Measurements from ENCODE around the gene ANLN.
A peak's percentile ranks its signal among the peaks of the same experiment; 100 is the strongest.
"Not testable (repeated sequence)": the region's sequence is repeated elsewhere in the genome, so short reads cannot be mapped to it uniquely, and the experiment has no call there.

Gene ANLN

DNA sequence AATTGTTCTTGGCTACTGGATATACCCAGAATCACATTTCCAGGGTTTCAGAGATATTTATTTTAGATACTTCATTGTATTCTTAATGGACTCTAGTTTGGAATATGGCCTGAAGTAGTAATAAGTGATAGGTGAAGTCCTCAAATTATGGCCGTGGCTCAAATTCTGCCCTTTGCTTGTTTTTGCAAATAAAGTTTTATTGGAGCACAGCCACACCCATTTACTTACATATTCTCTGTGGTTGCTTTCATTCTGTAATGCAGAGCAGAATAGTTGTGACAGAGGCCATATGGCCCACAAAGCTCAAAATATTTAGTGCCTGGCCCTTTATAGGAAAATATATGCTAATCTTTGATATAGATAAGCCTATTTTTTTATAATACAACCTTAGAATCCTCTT, 19.5 kb downstream of the ANLN start:
- no peak for DNase-seq (ENCODE audit: low spot score)

GRCh38 chr7:36415144-36415543, 25.5 kb downstream of the ANLN start:
- no peak for DNase-seq (ENCODE audit: low spot score)

- DNase-seq (ENCODE audit: low spot score): no peak
These were observed 26.6 kb downstream of the ANLN start for GRCh38 chr7:36416251-36416650.

GRCh38 chr7:36420307-36420706, 30.6 kb downstream of the ANLN start:
- DNase-seq (ENCODE audit: low spot score): no peak

DNA sequence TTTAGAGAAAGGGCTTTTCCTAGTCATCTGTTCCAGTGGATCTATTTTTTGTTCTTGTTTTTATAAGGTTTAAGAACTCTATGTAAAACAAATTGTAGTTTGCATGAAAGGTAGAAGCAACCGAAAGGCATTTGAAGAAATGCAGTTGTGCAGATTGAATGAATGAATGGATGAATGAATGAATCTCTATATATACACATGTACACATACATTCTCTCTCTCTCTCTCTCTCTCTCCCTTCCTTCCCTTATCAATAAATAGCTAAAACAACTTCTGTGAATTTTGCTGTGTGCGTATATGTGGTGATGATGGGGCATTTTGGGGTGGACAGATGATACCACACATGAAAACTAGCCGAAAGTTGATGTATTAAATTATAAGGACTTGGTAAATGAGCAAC, 32.4 kb downstream of the ANLN start:
- DNase-seq (ENCODE audit: low spot score): no peak

- DNase-seq (ENCODE audit: low spot score): no peak
These were observed 34.0 kb downstream of the ANLN start for GRCh38 chr7:36423633-36424032.

DNA sequence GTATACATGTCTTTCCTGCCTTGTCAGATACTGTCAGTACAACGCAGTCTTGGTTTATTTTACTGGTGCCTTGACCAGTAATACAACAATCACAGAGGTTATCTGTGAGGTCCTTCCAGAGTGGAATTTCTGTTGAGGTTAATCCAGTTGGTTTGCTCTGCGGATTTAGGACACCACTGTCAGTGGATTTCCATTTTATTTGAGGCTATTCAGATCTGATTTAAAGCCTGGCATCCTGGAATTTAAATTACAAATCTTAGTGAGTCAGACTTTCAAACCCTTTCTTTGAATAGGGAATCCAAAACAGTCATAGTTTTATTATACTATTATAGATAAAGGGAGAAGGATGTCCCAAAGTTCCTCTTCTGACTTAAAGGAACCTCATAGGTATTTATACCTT, 40.5 kb downstream of the ANLN start:
- no peak for DNase-seq (ENCODE audit: low spot score)

- no peak for DNase-seq (ENCODE audit: low spot score)
These were observed 41.2 kb downstream of the ANLN start for GRCh38 chr7:36430881-36431280.

GRCh38 chr7:36438211-36438610, 48.5 kb downstream of the ANLN start:
- DNase-seq (ENCODE audit: low spot score): no peak

DNA sequence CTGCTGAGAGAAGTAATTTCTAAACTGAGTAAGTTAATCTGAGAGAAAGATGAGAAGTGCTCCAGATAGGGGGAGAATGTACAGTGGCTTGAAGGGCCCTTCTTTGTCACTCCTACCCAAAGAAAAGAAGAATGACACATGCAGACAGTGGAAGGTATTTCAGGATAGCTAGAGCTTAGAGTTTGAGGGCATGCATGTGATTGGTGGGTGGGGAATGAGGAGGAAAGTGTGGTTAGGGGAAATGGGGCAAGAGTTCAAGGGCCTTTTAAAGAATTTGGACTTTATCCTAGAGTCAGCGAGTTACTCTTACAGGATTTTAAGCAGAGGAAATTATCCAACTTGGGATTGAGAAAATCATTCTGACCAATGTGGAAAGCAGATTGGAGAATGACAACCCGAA, 50.0 kb downstream of the ANLN start:
- DNase-seq (ENCODE audit: low spot score): no peak

DNA sequence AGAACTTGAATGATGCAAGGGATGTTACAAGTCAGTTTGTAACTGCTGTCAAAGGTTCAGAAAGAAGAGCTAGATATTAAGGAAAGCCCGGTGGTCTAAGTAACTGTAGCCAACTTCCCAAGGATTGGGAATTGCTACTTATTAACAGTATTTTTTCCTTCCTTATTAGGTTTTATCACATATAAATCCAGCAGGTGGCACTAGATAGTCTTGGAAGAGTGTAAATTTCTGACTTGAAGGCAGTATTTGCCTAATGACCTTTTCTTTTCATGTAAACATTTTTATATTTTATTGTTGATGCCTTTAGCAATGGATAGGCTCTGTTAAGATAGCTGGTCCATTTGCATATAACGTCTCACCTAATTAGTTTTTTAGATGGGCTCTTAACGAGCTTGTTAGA, 51.2 kb downstream of the ANLN start:
- peak; percentile 76 for DNase-seq (ENCODE audit: low spot score)

DNA sequence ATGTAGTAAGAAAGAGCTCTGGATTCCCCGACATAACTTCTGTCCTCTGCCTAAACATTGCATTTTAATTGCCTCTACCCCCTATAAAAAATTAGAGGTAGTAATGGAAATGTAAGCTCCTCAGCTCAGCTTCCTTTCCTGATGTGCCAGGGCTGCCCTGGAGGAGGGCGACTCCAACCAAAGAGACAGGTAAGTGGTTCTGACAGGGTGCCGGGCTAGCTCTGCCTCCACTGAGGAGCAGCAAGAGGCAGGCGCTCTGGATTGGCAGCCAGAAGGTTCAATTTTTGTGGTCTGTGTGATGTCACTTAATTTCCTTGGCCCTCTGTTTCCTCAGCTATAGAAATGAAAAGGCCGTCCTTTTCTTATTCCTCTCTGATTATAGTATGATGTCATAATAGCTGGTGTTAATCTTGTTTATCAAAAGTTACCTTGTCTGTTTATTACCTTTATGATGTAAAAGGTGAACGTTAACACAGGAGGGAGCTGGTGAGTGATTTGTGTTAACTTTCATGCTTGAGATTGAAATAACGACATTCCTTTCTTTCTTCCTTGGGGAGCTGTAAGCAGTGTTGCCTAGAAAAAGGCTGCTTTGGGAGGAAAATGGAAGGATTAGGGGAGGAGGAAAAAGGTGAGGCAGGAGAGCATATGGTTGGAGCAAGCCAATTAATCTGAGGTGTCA, 51.8 kb downstream of the ANLN start:
- DNase-seq (ENCODE audit: low spot score): no peak

DNA sequence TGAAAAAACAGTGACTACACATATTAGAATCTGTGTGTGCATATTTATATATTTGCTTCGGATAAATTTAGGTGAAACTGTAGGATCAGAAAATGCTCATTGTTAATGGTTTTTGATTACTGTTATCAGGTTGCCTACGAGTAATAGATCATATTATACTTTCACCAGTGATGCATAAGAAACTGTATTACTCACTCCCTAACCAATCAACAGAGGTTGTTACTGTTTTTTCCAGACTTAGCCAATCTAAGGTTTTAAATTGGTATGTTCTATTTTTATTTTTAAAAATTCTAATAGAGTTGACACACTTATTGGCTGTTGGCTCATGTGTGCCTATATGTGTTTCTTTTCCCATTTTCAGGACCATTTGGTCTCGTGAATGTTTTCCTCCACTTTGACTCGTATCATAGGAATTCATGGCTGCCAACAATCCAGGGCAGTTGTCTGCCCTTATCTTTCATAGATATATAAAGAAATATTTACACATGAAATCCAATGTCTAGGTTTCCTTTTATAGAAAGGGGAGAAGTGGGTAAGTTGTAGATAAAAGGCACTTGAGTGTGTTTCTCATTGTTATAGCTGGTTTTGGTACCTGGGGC, 59.2 kb downstream of the ANLN start:
- DNase-seq (ENCODE audit: low spot score): no peak

DNA sequence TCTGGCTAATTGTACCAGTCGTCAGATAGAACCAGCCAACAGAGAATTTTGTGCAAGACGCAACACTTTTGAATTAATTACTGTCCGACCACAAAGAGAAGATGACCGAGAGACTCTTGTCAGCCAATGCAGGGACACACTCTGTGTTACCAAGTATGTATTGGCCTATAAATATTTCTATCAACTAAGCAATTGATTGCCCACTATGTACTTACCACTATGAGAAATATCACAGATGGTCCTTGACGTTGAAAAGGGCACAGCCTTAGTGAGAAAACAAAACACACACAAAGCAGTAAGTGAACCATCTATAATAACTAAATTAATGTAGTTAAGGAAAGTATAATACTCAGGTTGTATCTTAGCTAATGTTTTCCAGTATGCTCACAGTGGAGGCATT, 60.0 kb downstream of the ANLN start:
- no peak for DNase-seq (ENCODE audit: low spot score)

GRCh38 chr7:36453769-36454168, 64.1 kb downstream of the ANLN start:
- DNase-seq (ENCODE audit: low spot score): no peak

DNA sequence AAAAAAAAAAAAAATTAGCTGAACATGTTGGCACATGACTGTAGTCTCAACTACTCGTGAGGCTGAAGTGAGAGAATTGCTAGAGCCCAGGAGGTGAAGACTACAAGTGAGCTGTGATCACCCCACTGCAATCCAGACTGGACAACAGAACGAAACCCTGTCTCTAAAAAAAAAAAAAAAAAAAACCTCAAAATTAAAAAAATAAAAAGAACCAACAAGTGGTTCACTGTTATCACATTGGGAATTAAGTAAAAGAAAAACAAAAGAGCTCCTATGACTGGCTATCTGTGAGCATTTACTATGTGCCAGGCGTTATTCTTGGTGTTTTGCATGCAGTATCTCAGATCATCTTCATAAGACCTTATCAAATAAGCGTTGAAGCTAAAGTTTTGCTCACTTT, 66.0 kb downstream of the ANLN start:
- no peak for DNase-seq (ENCODE audit: low spot score)

GRCh38 chr7:36456138-36456537, 66.5 kb downstream of the ANLN start:
- no peak for DNase-seq (ENCODE audit: low spot score)

- DNase-seq (ENCODE audit: low spot score): no peak
These were observed 66.9 kb downstream of the ANLN start for GRCh38 chr7:36456548-36456947.

DNA sequence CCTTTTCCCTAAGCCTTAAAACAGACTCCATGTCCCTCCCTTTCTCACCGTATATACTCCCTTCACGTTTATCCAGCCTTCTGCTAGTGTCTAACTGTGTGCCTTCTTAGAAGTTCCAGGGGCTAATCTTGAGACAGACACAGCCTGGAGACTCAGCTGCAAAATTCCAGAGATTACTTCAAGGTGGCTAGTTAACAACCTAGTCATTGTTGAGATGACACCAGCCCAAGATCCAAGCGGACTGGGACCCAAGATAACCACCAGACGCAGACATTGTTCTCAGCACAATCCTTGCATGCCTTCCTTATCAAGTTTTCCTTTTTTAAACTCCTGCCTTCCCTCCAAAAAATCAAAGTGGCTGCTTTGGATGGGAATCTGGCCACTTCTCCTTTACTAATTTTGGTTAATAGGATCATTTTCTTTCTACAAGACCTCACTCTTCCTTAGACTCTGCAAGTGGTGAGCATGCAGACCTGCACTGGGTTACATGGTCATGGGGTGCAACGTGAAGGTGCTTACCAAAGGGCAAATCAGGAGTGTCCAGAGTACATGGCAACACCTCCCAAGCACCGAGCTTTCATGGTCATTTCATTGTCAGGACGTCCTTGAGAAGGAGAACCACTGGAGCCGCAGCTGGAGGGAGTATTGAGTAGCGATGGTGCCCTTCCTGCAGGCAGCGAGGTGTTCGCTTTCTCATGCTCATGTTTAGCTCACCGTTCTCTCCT, 69.7 kb downstream of the ANLN start:
- DNase-seq (ENCODE audit: low spot score): no peak

GRCh38 chr7:36460811-36461429, 71.3 kb downstream of the ANLN start:
- DNase-seq (ENCODE audit: low spot score): no peak

GRCh38 chr7:36462551-36463137, 73.0 kb downstream of the ANLN start:
- no peak for DNase-seq (ENCODE audit: low spot score)

DNA sequence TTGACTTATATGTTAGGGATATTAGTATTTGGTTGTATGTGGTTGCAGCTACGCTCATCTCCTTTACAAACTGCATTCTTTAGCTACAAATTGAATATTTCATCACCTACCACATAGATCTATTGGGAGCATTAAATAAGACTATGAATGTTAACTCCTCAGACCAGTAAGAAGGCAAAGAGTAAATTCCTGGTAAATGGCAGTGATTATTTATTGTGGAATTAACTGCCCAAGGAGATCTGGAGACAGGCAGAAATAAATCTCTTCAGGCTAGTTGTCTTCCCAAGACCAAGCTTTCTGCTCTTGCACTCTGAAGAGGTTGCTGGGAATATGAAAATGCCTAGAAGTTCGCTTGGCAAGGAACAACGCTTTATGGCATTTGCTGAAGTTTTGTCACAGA, 74.6 kb downstream of the ANLN start:
- no peak for DNase-seq (ENCODE audit: low spot score)

GRCh38 chr7:36466001-36466400, 76.3 kb downstream of the ANLN start:
- not testable (repeated sequence) for DNase-seq (ENCODE audit: low spot score)

Measured in COLO829 (cell line).